Vagina (tissue), 2 donors: ENCODE data around the gene HNMT. TPM values are rescaled to one million over a fixed set of nuclear protein-coding genes. Genes with fewer than 3 reads are reported as not detected.

Experiments
- DNase-seq, 2 donors: peaks; one replicate each; pipeline ENCODE4 v3.0.0-alpha.2; 2017; ENCODE audit errors: extremely low spot score in 2 of 2
- H3K27ac ChIP-seq: fragments of 200-600 bp; sonication (generic); one replicate; pipeline ENCODE4 v1.5.1; 2019
- H3K27me3 ChIP-seq: fragments of 200-600 bp; sonication (generic); one replicate; pipeline ENCODE4 v1.5.1; 2019
- H3K36me3 ChIP-seq, 2 donors: fragments of 200-600 bp; sonication (generic); one replicate each; pipeline ENCODE4 v1.5.1; 2017 to 2019
- H3K4me1 ChIP-seq: fragments of 200-600 bp; sonication (generic); one replicate; pipeline ENCODE4 v1.5.1; 2019
- H3K4me3 ChIP-seq, 2 donors: fragments of 200-600 bp; sonication (generic); 1 replicate in 1 of 2; 2 replicates in 1 of 2; pipeline ENCODE4 v1.5.1; 2016 to 2019
- H3K9me3 ChIP-seq: fragments of 200-600 bp; sonication (generic); one replicate; pipeline ENCODE4 v1.5.1; 2019
- CTCF ChIP-seq, 3 experiments: fragments of 450-650 bp in 2 of 3; fragments of 200-600 bp in 1 of 3; sonication (generic) in 1 of 3; IDR thresholded peaks; one replicate each; pipeline ENCODE4 v1.5.1; 2017 to 2019; ENCODE audit warnings: antibody characterized with exemption in 3 of 3, mild to moderate bottlenecking in 2 of 3, moderate library complexity in 2 of 3
- POLR2A ChIP-seq, 2 donors: fragments of 450-650 bp; IDR thresholded peaks; one replicate each; pipeline ENCODE4 v1.6.1; 2017; ENCODE audit warnings: antibody characterized with exemption in 2 of 2, mild to moderate bottlenecking in 2 of 2, moderate library complexity in 2 of 2
- POLR2AphosphoS5 ChIP-seq, 2 donors: sonication (generic); formaldehyde crosslinking; IDR thresholded peaks; one replicate each; pipeline ENCODE4 v1.9.0; 2017; ENCODE audit warnings: antibody characterized with exemption in 2 of 2, mild to moderate bottlenecking in 2 of 2, low read depth in 1 of 2; ENCODE audit not compliant: insufficient read depth in 1 of 2
- intact Hi-C: fragments of 100-400 bp; cut with DNase I; formaldehyde crosslinking; loops from one replicate; pipeline ENCODE4 v1.15.1; 2023
- total RNA-seq: library from RNA; depleted of rRNA; stranded (reverse); fragments of >200 nt; gene quantifications from one replicate; pipeline ENCODE4 v1.2.3, GENCODE V29; 2016

HNMT gene
- total RNA-seq, 1 donor from 2014 or later = 18.9 TPM

- no peaks in the 10 kb centered on the region for H3K4me1 ChIP-seq
- no peak overlapping the region for H3K27ac ChIP-seq
- H3K4me3 ChIP-seq = no peak overlapping the region
- no peak for DNase-seq
- intact Hi-C loops = no loop called here
- H3K9me3 ChIP-seq = no peaks in the 10 kb centered on the region
- H3K36me3 ChIP-seq = no peaks in the 10 kb centered on the region
- H3K27me3 ChIP-seq = no peaks in the 10 kb centered on the region
- no peak for TF ChIP-seq CTCF (IDR thresholded peaks at IDR 0.05)
- no peak for TF ChIP-seq POLR2AphosphoS5 (IDR thresholded peaks at IDR 0.05; ENCODE audit: insufficient read depth in 1 of 2, low read depth in 1 of 2)
- TF ChIP-seq POLR2A (IDR thresholded peaks at IDR 0.05) = no peak
Observed at GRCh38 chr2:138015494-138015893, 51.2 kb downstream of the HNMT start.

- intact Hi-C loops = no loop called here
- Histone ChIP-seq H3K4me3 (no peak overlapping the region), H3K27ac (no peak overlapping the region), H3K36me3 (no peaks in the 10 kb centered on the region), H3K9me3 (no peaks in the 10 kb centered on the region), H3K27me3 (no peaks in the 10 kb centered on the region), H3K4me1 (no peaks in the 10 kb centered on the region)
- TF ChIP-seq POLR2A (IDR thresholded peaks at IDR 0.05) = no peak
- no peak for TF ChIP-seq POLR2AphosphoS5 (IDR thresholded peaks at IDR 0.05; ENCODE audit: insufficient read depth in 1 of 2, low read depth in 1 of 2)
- no peak for TF ChIP-seq CTCF (IDR thresholded peaks at IDR 0.05)
- DNase-seq = no peak
Observed at GRCh38 chr2:138016351-138017087, 52.2 kb downstream of the HNMT start.

- H3K36me3 ChIP-seq = no peaks in the 10 kb centered on the region
- no peak overlapping the region for H3K27ac ChIP-seq
- H3K4me1 ChIP-seq = no peaks in the 10 kb centered on the region
- H3K4me3 ChIP-seq = no peak overlapping the region
- no peaks in the 10 kb centered on the region for H3K9me3 ChIP-seq
- no peaks in the 10 kb centered on the region for H3K27me3 ChIP-seq
- no peak for DNase-seq
- intact Hi-C loops = no loop called here
- TF ChIP-seq POLR2A (IDR thresholded peaks at IDR 0.05) (no peak), POLR2AphosphoS5 (IDR thresholded peaks at IDR 0.05; ENCODE audit: insufficient read depth in 1 of 2, low read depth in 1 of 2) (no peak), CTCF (IDR thresholded peaks at IDR 0.05) (no peak)
Observed at GRCh38 chr2:138017824-138018223, 53.6 kb downstream of the HNMT start.

GRCh38 chr2:138018866-138019688, 54.8 kb downstream of the HNMT start:
- H3K9me3 ChIP-seq = no peaks in the 10 kb centered on the region
- no peak overlapping the region for H3K27ac ChIP-seq
- H3K27me3 ChIP-seq = no peaks in the 10 kb centered on the region
- intact Hi-C loops = no loop called here
- no peak for DNase-seq
- H3K4me3 ChIP-seq = no peak overlapping the region
- TF ChIP-seq CTCF (IDR thresholded peaks at IDR 0.05) = no peak
- no peak for TF ChIP-seq POLR2AphosphoS5 (IDR thresholded peaks at IDR 0.05; ENCODE audit: insufficient read depth in 1 of 2, low read depth in 1 of 2)
- no peak for TF ChIP-seq POLR2A (IDR thresholded peaks at IDR 0.05)
- H3K4me1 ChIP-seq = peaks cover 8% of the 10 kb centered on the region
- H3K36me3 ChIP-seq = no peaks in the 10 kb centered on the region

- no peak for DNase-seq
- Histone ChIP-seq H3K36me3 (no peaks in the 10 kb centered on the region), H3K27ac (no peak overlapping the region), H3K27me3 (no peaks in the 10 kb centered on the region), H3K4me1 (peaks cover 8% of the 10 kb centered on the region), H3K9me3 (no peaks in the 10 kb centered on the region), H3K4me3 (no peak overlapping the region)
- intact Hi-C loops = no loop called here
- TF ChIP-seq POLR2A (IDR thresholded peaks at IDR 0.05) = no peak
- TF ChIP-seq CTCF (IDR thresholded peaks at IDR 0.05) = no peak
- no peak for TF ChIP-seq POLR2AphosphoS5 (IDR thresholded peaks at IDR 0.05; ENCODE audit: insufficient read depth in 1 of 2, low read depth in 1 of 2)
Observed at GRCh38 chr2:138020432-138020831, 56.2 kb downstream of the HNMT start.
